WERI-Rb-1 (cell line): ENCODE data around the gene BLCAP.
A peak's percentile ranks its signal among the peaks of the same experiment; 100 is the strongest.

Source experiments
- DNase-seq: peaks from one replicate; pipeline ENCODE4 v3.0.0-alpha.2; 2020
- H3K27ac ChIP-seq: fragments of 250-450 bp; sonication (Bioruptor Pico); 2 replicates; pipeline ENCODE4 v1.5.1; 2020; ENCODE audit warnings: mild to moderate bottlenecking, moderate library complexity
- H3K27me3 ChIP-seq: fragments of 250-450 bp; sonication (Bioruptor Pico); 2 replicates; pipeline ENCODE4 v1.5.1; 2021; ENCODE audit warnings: mild to moderate bottlenecking, low read depth, moderate library complexity; ENCODE audit not compliant: insufficient read depth, severe bottlenecking
- H3K36me3 ChIP-seq: fragments of 250-450 bp; sonication (Bioruptor Pico); 2 replicates; pipeline ENCODE4 v1.5.1; 2020; ENCODE audit warnings: mild to moderate bottlenecking, moderate library complexity
- H3K4me3 ChIP-seq: 2 replicates; pipeline ENCODE4 v1.5.1; 2011; ENCODE audit warnings: low read depth, mild to moderate bottlenecking, control low read depth, low read length
- H3K9me3 ChIP-seq: fragments of 250-450 bp; sonication (Bioruptor Pico); 2 replicates; pipeline ENCODE4 v1.5.1; 2021; ENCODE audit warnings: mild to moderate bottlenecking, moderate library complexity; ENCODE audit not compliant: severe bottlenecking
- TF ChIP-seq, protein P1 (sequence below): IDR thresholded peaks from 2 replicates; pipeline ENCODE4 v1.5.1; 2011; ENCODE audit warnings: low read depth, mild to moderate bottlenecking, control low read depth, inconsistent platforms, low read length

BLCAP gene

DNA sequence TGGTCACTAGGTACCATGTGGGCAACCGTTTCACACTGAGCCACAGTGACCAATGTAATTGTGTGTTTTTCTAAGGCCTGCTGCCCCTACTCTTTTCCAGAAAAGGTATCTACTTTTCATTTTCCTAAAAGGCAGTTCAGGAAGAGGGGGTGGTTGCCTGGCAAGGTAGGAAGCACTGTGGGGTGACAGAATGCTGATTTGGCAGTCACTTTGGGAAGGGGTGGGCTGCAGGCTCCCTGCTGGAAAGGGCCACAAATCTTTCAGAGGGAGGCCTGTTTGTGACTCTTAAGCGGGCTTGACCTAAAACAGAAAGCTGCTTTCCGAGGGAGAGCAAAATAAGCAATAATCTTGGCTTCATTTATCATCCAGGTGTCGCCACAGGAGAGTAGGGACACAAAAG is 11.8 kb downstream of the BLCAP start:
- peak overlapping the region; percentile 87 for H3K27ac ChIP-seq

GRCh38 chr20:37513779-37514359 is 13.8 kb downstream of the BLCAP start:
- Histone ChIP-seq H3K9me3 (no peaks in the 10 kb centered on the region), H3K27me3 (no peaks in the 10 kb centered on the region), H3K4me3 (no peak overlapping the region), H3K27ac (no peak overlapping the region), H3K36me3 (peaks cover 65% of the 10 kb centered on the region)
- TF ChIP-seq, protein P1, sequence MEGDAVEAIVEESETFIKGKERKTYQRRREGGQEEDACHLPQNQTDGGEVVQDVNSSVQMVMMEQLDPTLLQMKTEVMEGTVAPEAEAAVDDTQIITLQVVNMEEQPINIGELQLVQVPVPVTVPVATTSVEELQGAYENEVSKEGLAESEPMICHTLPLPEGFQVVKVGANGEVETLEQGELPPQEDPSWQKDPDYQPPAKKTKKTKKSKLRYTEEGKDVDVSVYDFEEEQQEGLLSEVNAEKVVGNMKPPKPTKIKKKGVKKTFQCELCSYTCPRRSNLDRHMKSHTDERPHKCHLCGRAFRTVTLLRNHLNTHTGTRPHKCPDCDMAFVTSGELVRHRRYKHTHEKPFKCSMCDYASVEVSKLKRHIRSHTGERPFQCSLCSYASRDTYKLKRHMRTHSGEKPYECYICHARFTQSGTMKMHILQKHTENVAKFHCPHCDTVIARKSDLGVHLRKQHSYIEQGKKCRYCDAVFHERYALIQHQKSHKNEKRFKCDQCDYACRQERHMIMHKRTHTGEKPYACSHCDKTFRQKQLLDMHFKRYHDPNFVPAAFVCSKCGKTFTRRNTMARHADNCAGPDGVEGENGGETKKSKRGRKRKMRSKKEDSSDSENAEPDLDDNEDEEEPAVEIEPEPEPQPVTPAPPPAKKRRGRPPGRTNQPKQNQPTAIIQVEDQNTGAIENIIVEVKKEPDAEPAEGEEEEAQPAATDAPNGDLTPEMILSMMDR = no peak
- no peak for DNase-seq

More for the DNA sequence above, 11.8 kb downstream of the BLCAP start:
- Histone ChIP-seq H3K4me3 (no peak overlapping the region), H3K9me3 (peaks cover 6% of the 10 kb centered on the region), H3K36me3 (peaks cover 74% of the 10 kb centered on the region), H3K27me3 (no peaks in the 10 kb centered on the region)
- TF ChIP-seq, protein P1 = no peak
- DNase-seq = no peak

- Histone ChIP-seq H3K27ac (no peak overlapping the region), H3K27me3 (no peaks in the 10 kb centered on the region), H3K9me3 (no peaks in the 10 kb centered on the region), H3K4me3 (no peak overlapping the region), H3K36me3 (peaks cover 59% of the 10 kb centered on the region)
- TF ChIP-seq, protein P1 = no peak
- no peak for DNase-seq
Measured at GRCh38 chr20:37511610-37512275, 15.9 kb downstream of the BLCAP start.

DNA sequence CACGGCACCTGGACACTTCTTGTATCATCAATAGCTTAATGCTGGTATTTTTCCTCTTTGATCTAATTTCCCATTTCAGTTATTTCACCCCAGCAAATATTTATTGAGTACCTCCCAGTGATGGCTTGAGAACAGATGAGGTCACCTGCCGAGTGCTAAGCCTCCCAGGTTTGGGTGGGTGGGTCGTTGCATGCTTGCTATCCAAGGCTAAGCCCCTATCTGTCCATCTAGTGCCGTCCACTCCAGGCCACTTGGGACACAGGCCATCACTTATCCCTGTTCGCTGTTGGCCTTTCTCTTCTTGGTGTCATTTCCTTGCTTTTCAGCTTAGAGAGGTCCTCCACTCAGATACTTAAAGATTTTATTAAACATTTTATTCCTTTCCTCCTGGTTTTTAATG is 17.4 kb downstream of the BLCAP start:
- Histone ChIP-seq H3K27ac (no peak overlapping the region), H3K36me3 (peaks cover 58% of the 10 kb centered on the region), H3K9me3 (no peaks in the 10 kb centered on the region), H3K4me3 (no peak overlapping the region), H3K27me3 (no peaks in the 10 kb centered on the region)
- TF ChIP-seq, protein P1 = no peak
- no peak for DNase-seq

DNA sequence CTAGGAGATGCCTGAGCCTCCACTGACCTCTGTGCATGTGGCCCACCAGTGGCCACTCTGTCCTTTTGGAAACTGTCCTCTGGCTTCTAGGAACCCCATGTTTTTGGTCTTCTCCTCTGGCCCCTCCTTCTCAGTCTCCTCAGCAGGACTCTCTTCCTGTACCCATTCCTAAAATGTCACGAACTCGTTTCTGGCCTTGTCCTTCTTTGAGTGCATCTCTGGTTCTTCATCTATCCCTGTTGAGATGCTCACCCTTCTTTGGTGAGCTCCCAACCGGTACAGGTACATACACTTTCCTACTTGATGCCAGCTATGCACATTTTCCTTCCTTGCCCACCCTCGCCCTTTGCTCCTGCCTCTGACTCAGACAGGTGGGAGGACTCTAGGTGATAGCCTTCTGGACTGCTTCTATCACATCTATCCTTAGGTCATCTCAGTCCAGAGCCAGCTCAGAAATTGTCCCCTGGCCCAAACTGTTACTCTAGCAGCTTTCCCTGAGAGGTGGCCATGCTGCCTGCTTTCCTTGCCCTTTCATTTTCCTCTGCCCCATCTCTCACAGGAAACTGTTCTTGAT is 21.4 kb downstream of the BLCAP start:
- Histone ChIP-seq H3K27me3 (no peaks in the 10 kb centered on the region), H3K27ac (peak overlapping the region; percentile 38; the same call in 1 of the 2 replicates), H3K4me3 (no peak overlapping the region), H3K9me3 (no peaks in the 10 kb centered on the region), H3K36me3 (peaks cover 20% of the 10 kb centered on the region)
- DNase-seq = no peak
- TF ChIP-seq, protein P1 = no peak
